H1 (cell line): ENCODE results near the gene PHC2. TPM values are rescaled to one million over a fixed set of nuclear protein-coding genes. Genes with fewer than 3 reads are reported as not detected.

Source experiments
- CHD7 ChIP-seq: fragments of 300-600 bp; sonication (generic); IDR thresholded peaks from 2 replicates; pipeline ENCODE4 v1.7.1; 2012; ENCODE audit warnings: low read length, moderate library complexity, mild to moderate bottlenecking, inconsistent platforms; ENCODE audit not compliant: insufficient replicate concordance
- CTCF ChIP-seq, 3 experiments: IDR thresholded peaks; 1 replicate in 2 of 3; 2 replicates in 1 of 3; pipeline versions ENCODE4 v1.5.1 to v1.6.1; 2011; ENCODE audit warnings: low read length in 3 of 3, mild to moderate bottlenecking in 3 of 3, inconsistent platforms in 2 of 3, low read depth in 1 of 3, moderate library complexity in 1 of 3; ENCODE audit not compliant: insufficient read depth in 1 of 3; ENCODE audit errors: control extremely low read depth in 1 of 3
- TAF1 ChIP-seq: IDR thresholded peaks from 2 replicates; pipeline ENCODE4 v1.6.1; 2011; ENCODE audit warnings: mild to moderate bottlenecking, low read depth, low read length
- polyA plus RNA-seq, 7 experiments: library from polyadenylated mRNA; depleted of rRNA in 3 of 7; stranded (reverse) in 5 of 7; unstranded in 2 of 7; fragments of >200 nt in 5 of 7; fragments of 200-250 nt in 2 of 7; gene quantifications; 1 replicate in 5 of 7; 2 replicates in 1 of 7; 4 replicates in 1 of 7; pipeline versions ENCODE4 v1.2.1 to v1.2.3, GENCODE V29; 2011 to 2013; ENCODE audit warnings: missing spikeins in 2 of 7, mixed read lengths in 2 of 7
- total RNA-seq: library from RNA; stranded (reverse); fragmentation: NEBNext Ultra II Directional; extraction: Animal tissue kit (Norgen Biotek cat#: 25700); gene quantifications from 2 replicates; pipeline ENCODE4 v1.2.1, GENCODE V29; 2021

The PHC2 gene
- total and polyA plus RNA-seq, 2 of the 8 experiments (the other 6 are each of a cell fraction or from before 2014, with no cell fraction given): 5.6 to 14.2 TPM

GRCh38 chr1:33296824-33297223 lies 134.1 kb downstream of the PHC2 start (continued):
- TF ChIP-seq CTCF (IDR thresholded peaks at IDR 0.05; ENCODE audit: control extremely low read depth in 1 of 3, insufficient read depth in 1 of 3, low read depth in 1 of 3, low read length in 3 of 3): no peak
- TF ChIP-seq TAF1: no peak
- no peak for TF ChIP-seq CHD7
- TF ChIP-seq, all 59 proteins: peak for 0
